Upper lobe of left lung (tissue), 6 donors: ENCODE results near the gene CLSTN2. TPM values are rescaled to one million over a fixed set of nuclear protein-coding genes. Genes with fewer than 3 reads are reported as not detected.
A peak's percentile ranks its signal among the peaks of the same experiment; 100 is the strongest.

Experiments used
- ATAC-seq, 2 donors: fragments of 200-7000 bp; cut with Tn5 transposase; one replicate each; pipeline ENCODE4 v1.9.1; 2022; ENCODE audit warnings: mild to moderate bottlenecking in 2 of 2, moderate library complexity in 2 of 2; ENCODE audit not compliant: low FRiP score in 2 of 2
- DNase-seq, 2 donors: peaks; one replicate each; pipeline ENCODE4 v3.0.0-alpha.2; 2019 to 2020
- H3K27ac ChIP-seq, 4 donors: fragments of 200-600 bp; sonication (generic); one replicate each; pipeline ENCODE4 v1.5.1; 2016 to 2019
- H3K27me3 ChIP-seq, 4 donors: fragments of 200-600 bp; sonication (generic); one replicate each; pipeline ENCODE4 v1.5.1; 2017 to 2019
- H3K36me3 ChIP-seq, 4 donors: fragments of 200-600 bp; sonication (generic); one replicate each; pipeline ENCODE4 v1.5.1; 2016 to 2019
- H3K4me1 ChIP-seq, 4 donors: fragments of 200-600 bp; sonication (generic); one replicate each; pipeline ENCODE4 v1.5.1; 2018 to 2019
- H3K4me3 ChIP-seq, 4 donors: fragments of 200-600 bp; sonication (generic); one replicate each; pipeline ENCODE4 v1.5.1; 2017 to 2019; ENCODE audit warnings: mild to moderate bottlenecking in 2 of 4, moderate library complexity in 1 of 4
- H3K9me3 ChIP-seq, 4 donors: fragments of 200-600 bp; sonication (generic); one replicate each; pipeline ENCODE4 v1.5.1; 2018 to 2019
- CTCF ChIP-seq, 6 experiments: fragments of 450-650 bp in 4 of 6; fragments of 200-600 bp in 2 of 6; sonication (generic) in 2 of 6; IDR thresholded peaks; one replicate each; pipeline ENCODE4 v1.5.1; 2016 to 2019; ENCODE audit warnings: antibody characterized with exemption in 6 of 6
- EP300 ChIP-seq, 4 donors: sonication (generic); formaldehyde crosslinking; IDR thresholded peaks; one replicate each; pipeline ENCODE4 v1.5.1; 2017; ENCODE audit warnings: antibody characterized with exemption in 4 of 4, control low read depth in 2 of 4
- POLR2A ChIP-seq, 4 donors: fragments of 450-650 bp; IDR thresholded peaks; one replicate each; pipeline ENCODE4 v1.5.1; 2016 to 2017; ENCODE audit warnings: antibody characterized with exemption in 4 of 4, mild to moderate bottlenecking in 2 of 4
- POLR2AphosphoS5 ChIP-seq, 2 donors: sonication (generic); formaldehyde crosslinking; IDR thresholded peaks; one replicate each; pipeline ENCODE4 v1.5.1; 2017; ENCODE audit warnings: antibody characterized with exemption in 2 of 2
- WGBS, 2 donors: methylation state at CpG; one replicate each; pipeline ENCODE4 v1.1.5; 2017 to 2018; 5-methylcytosine and 5-hydroxymethylcytosine counted together
- total RNA-seq, 6 donors: library from RNA; depleted of rRNA in 4 of 6; stranded (reverse); fragments of >200 nt in 4 of 6; gene quantifications; one replicate each; pipeline versions ENCODE4 v1.1.0 to v1.2.1, GENCODE V29; 2016 to 2021
- donor health status: DM: no; HTN: no; CAD: no; lungs with moderate emphysema.
- donor health status: DM: no; HTN: yes; CAD: no; lungs with severe emphysema.

Gene CLSTN2
- total RNA-seq, 6 donors from 2014 or later = 1.0 to 4.3 (median 1.6) TPM

- no peaks in the 10 kb centered on the region for H3K27me3 ChIP-seq
- no peak overlapping the region for H3K4me3 ChIP-seq
- WGBS, 2 donors = 89 to 93% methylated on average over 4 of the region's 4 CpGs
- H3K27ac ChIP-seq = no peak overlapping the region
- H3K4me1 ChIP-seq = no peaks in the 10 kb centered on the region
- DNase-seq (no peak), ATAC-seq (peak in 1 of 2 donors; percentile 71)
- no peaks in the 10 kb centered on the region for H3K36me3 ChIP-seq
- TF ChIP-seq POLR2AphosphoS5 (IDR thresholded peaks at IDR 0.05) (no peak), POLR2A (IDR thresholded peaks at IDR 0.05) (no peak), CTCF (IDR thresholded peaks at IDR 0.05) (no peak), EP300 (IDR thresholded peaks at IDR 0.05) (no peak)
- no peaks in the 10 kb centered on the region for H3K9me3 ChIP-seq
Measured at GRCh38 chr3:140250945-140251344, 316.0 kb downstream of the CLSTN2 start.

GRCh38 chr3:140251678-140252077 is 316.7 kb downstream of the CLSTN2 start:
- no peak for DNase-seq
- TF ChIP-seq EP300 (IDR thresholded peaks at IDR 0.05) (no peak), POLR2A (IDR thresholded peaks at IDR 0.05) (no peak), POLR2AphosphoS5 (IDR thresholded peaks at IDR 0.05) (no peak), CTCF (IDR thresholded peaks at IDR 0.05) (no peak)
- Histone ChIP-seq H3K4me3 (no peak overlapping the region), H3K27ac (no peak overlapping the region), H3K9me3 (no peaks in the 10 kb centered on the region), H3K36me3 (no peaks in the 10 kb centered on the region), H3K4me1 (no peaks in the 10 kb centered on the region), H3K27me3 (no peaks in the 10 kb centered on the region)
- 30 to 42% methylated on average over 2 of the region's 2 CpGs for WGBS, 2 donors
- no peak for ATAC-seq

- no peak for ATAC-seq
- no peak overlapping the region for H3K4me3 ChIP-seq
- no peak for DNase-seq
- no peaks in the 10 kb centered on the region for H3K36me3 ChIP-seq
- H3K27me3 ChIP-seq = no peaks in the 10 kb centered on the region
- TF ChIP-seq EP300 (IDR thresholded peaks at IDR 0.05) (no peak), POLR2A (IDR thresholded peaks at IDR 0.05) (no peak), CTCF (IDR thresholded peaks at IDR 0.05) (no peak), POLR2AphosphoS5 (IDR thresholded peaks at IDR 0.05) (no peak)
- H3K4me1 ChIP-seq = no peaks in the 10 kb centered on the region
- no peak overlapping the region for H3K27ac ChIP-seq
- no peaks in the 10 kb centered on the region for H3K9me3 ChIP-seq
- 83 to 89% methylated on average over 9 of the region's 9 CpGs for WGBS, 2 donors
Measured at GRCh38 chr3:140252812-140253656, 318.0 kb downstream of the CLSTN2 start.

- WGBS, 2 donors = 56 to 71% methylated on average over 4 of the region's 4 CpGs
- H3K36me3 ChIP-seq = no peaks in the 10 kb centered on the region
Measured at GRCh38 chr3:140258222-140258724, 323.3 kb downstream of the CLSTN2 start.

More at GRCh38 chr3:140258222-140258724, 323.3 kb downstream of the CLSTN2 start:
- DNase-seq = no peak
- no peak for ATAC-seq
- Histone ChIP-seq H3K4me1 (no peaks in the 10 kb centered on the region), H3K27me3 (no peaks in the 10 kb centered on the region), H3K9me3 (no peaks in the 10 kb centered on the region), H3K4me3 (no peak overlapping the region), H3K27ac (no peak overlapping the region)
- no peak for TF ChIP-seq EP300 (IDR thresholded peaks at IDR 0.05)
- TF ChIP-seq POLR2A (IDR thresholded peaks at IDR 0.05) = no peak
- TF ChIP-seq CTCF (IDR thresholded peaks at IDR 0.05) = no peak
- no peak for TF ChIP-seq POLR2AphosphoS5 (IDR thresholded peaks at IDR 0.05)
